BJ (cell line): ENCODE data around the gene ENKD1. TPM values are rescaled to one million over a fixed set of nuclear protein-coding genes. Genes with fewer than 3 reads are reported as not detected.

Experiments used
- CTCF ChIA-PET: fragments of 350-600 bp; formaldehyde crosslinking; extraction: SDS; loops from one replicate; lab custom pipeline; 2021; ENCODE audit warnings: antibody characterized with exemption, inconsistent platforms; lab: Yijun Ruan, JAX
- POLR2A ChIA-PET: fragments of 300-600 bp; sonication (Branson Sonifier 250); formaldehyde crosslinking; extraction: SDS; loops from one replicate; lab custom pipeline; 2021; ENCODE audit warnings: antibody characterized with exemption; lab: Charles Lee
- DNase-seq: peaks from one replicate; pipeline ENCODE4 v3.0.0-alpha.2; 2011; ENCODE audit warnings: low read depth
- H3K27me3 ChIP-seq: 2 replicates; pipeline ENCODE4 v1.6.0; 2011; ENCODE audit warnings: low read length; ENCODE audit not compliant: control insufficient read depth, insufficient read depth
- H3K36me3 ChIP-seq: 2 replicates; pipeline ENCODE4 v1.5.1; 2011; ENCODE audit warnings: low read length; ENCODE audit not compliant: control insufficient read depth, insufficient read depth
- H3K4me3 ChIP-seq: 2 replicates; pipeline ENCODE4 v1.5.1; 2011; ENCODE audit warnings: low read depth, mild to moderate bottlenecking, control low read depth, low read length
- polyA plus RNA-seq: library from polyadenylated mRNA; depleted of rRNA; stranded (reverse); fragments of >200 nt; gene quantifications from 2 replicates; pipeline ENCODE4 v1.2.3, GENCODE V29; 2011; rRNA removed
- TF ChIP-seq, protein P1 (sequence below): IDR thresholded peaks from 2 replicates; pipeline ENCODE4 v1.5.1; 2011; ENCODE audit warnings: low read depth, mild to moderate bottlenecking, control low read depth, inconsistent platforms, low read length, moderate library complexity; ENCODE audit not compliant: insufficient read depth

Gene ENKD1
- polyA plus RNA-seq, 1 experiment, result 10.9 TPM

DNA sequence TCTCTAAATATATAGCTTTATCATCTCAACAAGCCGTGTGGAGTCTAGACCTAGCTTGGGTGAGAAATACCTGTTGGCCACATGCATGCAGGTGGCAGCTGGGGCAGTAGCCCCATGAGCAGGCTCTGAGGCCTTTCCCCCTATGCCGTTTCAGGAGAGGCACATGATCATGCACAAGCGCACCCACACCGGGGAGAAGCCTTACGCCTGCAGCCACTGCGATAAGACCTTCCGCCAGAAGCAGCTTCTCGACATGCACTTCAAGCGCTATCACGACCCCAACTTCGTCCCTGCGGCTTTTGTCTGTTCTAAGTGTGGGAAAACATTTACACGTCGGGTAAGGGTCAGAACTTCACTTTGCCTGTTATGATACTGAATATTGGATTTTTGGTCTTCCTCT is 38.3 kb downstream of the ENKD1 start:
- Histone ChIP-seq H3K27me3 (no peaks in the 10 kb centered on the region), H3K36me3 (peaks cover 15% of the 10 kb centered on the region), H3K4me3 (no peak overlapping the region)
- ChIA-PET POLR2A (interaction anchor here (0.6 kb wide), 1 partner anchor 14 kb away, joined by 6 read pairs; no protein-coding TSS in a partner anchor), CTCF (interaction anchor here (1.3 to 1.9 kb wide), 2 partner anchors 10 to 107 kb away, joined by 3 to 4 read pairs; no protein-coding TSS in a partner anchor)
- TF ChIP-seq, protein P1, sequence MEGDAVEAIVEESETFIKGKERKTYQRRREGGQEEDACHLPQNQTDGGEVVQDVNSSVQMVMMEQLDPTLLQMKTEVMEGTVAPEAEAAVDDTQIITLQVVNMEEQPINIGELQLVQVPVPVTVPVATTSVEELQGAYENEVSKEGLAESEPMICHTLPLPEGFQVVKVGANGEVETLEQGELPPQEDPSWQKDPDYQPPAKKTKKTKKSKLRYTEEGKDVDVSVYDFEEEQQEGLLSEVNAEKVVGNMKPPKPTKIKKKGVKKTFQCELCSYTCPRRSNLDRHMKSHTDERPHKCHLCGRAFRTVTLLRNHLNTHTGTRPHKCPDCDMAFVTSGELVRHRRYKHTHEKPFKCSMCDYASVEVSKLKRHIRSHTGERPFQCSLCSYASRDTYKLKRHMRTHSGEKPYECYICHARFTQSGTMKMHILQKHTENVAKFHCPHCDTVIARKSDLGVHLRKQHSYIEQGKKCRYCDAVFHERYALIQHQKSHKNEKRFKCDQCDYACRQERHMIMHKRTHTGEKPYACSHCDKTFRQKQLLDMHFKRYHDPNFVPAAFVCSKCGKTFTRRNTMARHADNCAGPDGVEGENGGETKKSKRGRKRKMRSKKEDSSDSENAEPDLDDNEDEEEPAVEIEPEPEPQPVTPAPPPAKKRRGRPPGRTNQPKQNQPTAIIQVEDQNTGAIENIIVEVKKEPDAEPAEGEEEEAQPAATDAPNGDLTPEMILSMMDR, result no peak
- no peak for DNase-seq

DNA sequence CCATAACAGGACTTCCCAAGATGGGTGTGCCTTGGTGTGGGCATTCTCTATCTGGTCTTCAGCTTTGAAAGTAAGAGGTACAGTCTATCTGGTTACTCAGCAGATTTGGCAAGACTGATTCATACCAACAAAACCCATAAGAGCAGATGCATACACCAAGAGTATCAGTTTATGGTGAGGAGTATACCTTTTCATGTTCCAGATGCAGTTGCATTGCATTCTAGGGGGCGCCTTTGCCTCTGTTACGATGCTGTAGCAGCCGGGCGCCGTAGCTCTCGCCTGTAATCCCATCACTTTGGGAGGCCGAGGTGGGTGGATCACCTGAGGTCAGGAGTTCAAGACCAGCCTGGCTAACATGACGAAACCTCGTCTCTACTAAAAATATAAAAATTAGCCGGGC is 52.7 kb downstream of the ENKD1 start:
- POLR2A ChIA-PET, result interaction anchor here (0.7 kb wide), 1 partner anchor 14 kb away, joined by 6 read pairs; no protein-coding TSS in a partner anchor
- no peak for DNase-seq
- Histone ChIP-seq H3K4me3 (no peak overlapping the region), H3K27me3 (no peaks in the 10 kb centered on the region), H3K36me3 (peaks cover 7% of the 10 kb centered on the region)
- CTCF ChIA-PET, result interaction anchor here (1.3 to 1.4 kb wide), 3 partner anchors 9 to 91 kb away, joined by 3 to 4 read pairs (median 3); no protein-coding TSS in a partner anchor
- TF ChIP-seq, protein P1, result no peak

Other genes with a start within 250 kb of the ENKD1 start
- 0.07 TPM in 1 of 2 replicates, not detected in the other for gene HSD11B2, start 235.6 kb downstream of the ENKD1 start, polyA plus RNA-seq
- 111 and 155 TPM in 2 replicates for gene ATP6V0D1, start 185.6 kb downstream of the ENKD1 start, polyA plus RNA-seq
- gene AGRP, start 183.2 kb downstream of the ENKD1 start, polyA plus RNA-seq, result not detected in 2 replicates
- gene RIPOR1, start 137.9 kb downstream of the ENKD1 start, polyA plus RNA-seq, result 7.4 and 12.7 TPM in 2 replicates
- gene CTCF, start 104.2 kb downstream of the ENKD1 start, polyA plus RNA-seq, result 20.9 and 22.8 TPM in 2 replicates
- gene CARMIL2, start 21.6 kb downstream of the ENKD1 start, polyA plus RNA-seq, result 0.18 and 0.23 TPM in 2 replicates
- 14.1 and 29.5 TPM in 2 replicates for gene ACD, start 6.5 kb downstream of the ENKD1 start, polyA plus RNA-seq
- gene PARD6A, start 5.8 kb downstream of the ENKD1 start, polyA plus RNA-seq, result 0.86 and 0.88 TPM in 2 replicates
- 0.87 and 1.5 TPM in 2 replicates for gene C16orf86, start 64 bp upstream of the ENKD1 start, polyA plus RNA-seq
- gene GFOD2, start 52.6 kb upstream of the ENKD1 start, polyA plus RNA-seq, result 11.4 and 13.6 TPM in 2 replicates
- 11.5 and 17.6 TPM in 2 replicates for gene RANBP10, start 139.8 kb upstream of the ENKD1 start, polyA plus RNA-seq
- gene TSNAXIP1, start 140.1 kb upstream of the ENKD1 start, polyA plus RNA-seq, result 0.96 and 1.6 TPM in 2 replicates
- gene THAP11, start 175.6 kb upstream of the ENKD1 start, polyA plus RNA-seq, result 20.1 and 25.8 TPM in 2 replicates
- 173 and 230 TPM in 2 replicates for gene NUTF2, start 180.2 kb upstream of the ENKD1 start, polyA plus RNA-seq
- gene CENPT, start 180.9 kb upstream of the ENKD1 start, polyA plus RNA-seq, result 26.2 and 42.4 TPM in 2 replicates
- 19.9 and 27.4 TPM in 2 replicates for gene EDC4, start 206.3 kb upstream of the ENKD1 start, polyA plus RNA-seq
- gene NRN1L, start 218.1 kb upstream of the ENKD1 start, polyA plus RNA-seq, result 0.22 and 0.27 TPM in 2 replicates
- 26.0 and 45.5 TPM in 2 replicates for gene PSKH1, start 226.5 kb upstream of the ENKD1 start, polyA plus RNA-seq